ENCODE measurements around the gene B4GAT1. TPM values are rescaled to one million over a fixed set of nuclear protein-coding genes. Genes with fewer than 3 reads are reported as not detected.
"Not testable (repeated sequence)": the region's sequence is repeated elsewhere in the genome, so short reads cannot be mapped to it uniquely, and the experiment has no call there.

The B4GAT1 gene
- total and polyA plus RNA-seq, 5 donors from 2014 or later = 3.5 to 15.1 (median 12.0) TPM

GRCh38 chr11:66320748-66321147 lies 26.7 kb downstream of the B4GAT1 start:
- not testable (repeated sequence) for H3K36me3 Mint-ChIP-seq; H3K27ac Mint-ChIP-seq; H3K27me3 ChIP-seq (ENCODE audit: control insufficient read depth, insufficient read depth, low read length); H3K4me3 ChIP-seq (ENCODE audit: low read depth, low read length); H3K27ac ChIP-seq (ENCODE audit: insufficient read depth, low read length, poor library complexity, severe bottlenecking); H3K4me3 Mint-ChIP-seq; ATAC-seq (ENCODE audit: low read depth in 2 of 2); H3K36me3 ChIP-seq (ENCODE audit: control insufficient read depth, insufficient read depth, low read length); H3K27me3 Mint-ChIP-seq; H3K9me3 Mint-ChIP-seq; DNase-seq; H3K9me3 ChIP-seq (ENCODE audit: control insufficient read depth in 2 of 2, low read length in 2 of 2)
- H3K4me1 Mint-ChIP-seq = peaks cover 0 to 68% (median 19%) of the 10 kb centered on the region in 4 donors
- peaks cover 37% of the 10 kb centered on the region for H3K4me1 ChIP-seq (ENCODE audit: control insufficient read depth, insufficient read depth, low read length, poor library complexity, severe bottlenecking)

GRCh38 chr11:66320289-66320688 lies 27.1 kb downstream of the B4GAT1 start:
- H3K36me3 ChIP-seq (ENCODE audit: control insufficient read depth, insufficient read depth, low read length) = not testable (repeated sequence)
- H3K4me3 Mint-ChIP-seq = peak overlapping the region in 1 of 4 donors; percentile 46

GRCh38 chr11:66318600-66318970 lies 28.8 kb downstream of the B4GAT1 start:
- H3K4me3 ChIP-seq (ENCODE audit: low read depth, low read length) = no peak overlapping the region
- peak overlapping the region in 3 of 4 donors; percentile 53 to 74 (median 57) for H3K4me3 Mint-ChIP-seq
- no peaks in the 10 kb centered on the region for H3K36me3 ChIP-seq (ENCODE audit: control insufficient read depth, insufficient read depth, low read length)
- DNase-seq (no peak), ATAC-seq (ENCODE audit: low read depth in 2 of 2) (no peak)
- peaks cover 0 to 68% (median 20%) of the 10 kb centered on the region in 4 donors for H3K4me1 Mint-ChIP-seq
- H3K27me3 ChIP-seq (ENCODE audit: control insufficient read depth, insufficient read depth, low read length) = no peaks in the 10 kb centered on the region
- H3K9me3 ChIP-seq (ENCODE audit: control insufficient read depth in 2 of 2, low read length in 2 of 2) = no peaks in the 10 kb centered on the region
- H3K4me1 ChIP-seq (ENCODE audit: control insufficient read depth, insufficient read depth, low read length, poor library complexity, severe bottlenecking) = peaks cover 37% of the 10 kb centered on the region
- H3K27ac Mint-ChIP-seq = peak overlapping the region; percentile 90 to 96 (median 95)
- no peaks in the 10 kb centered on the region for H3K27me3 Mint-ChIP-seq
- H3K36me3 Mint-ChIP-seq = no peaks in the 10 kb centered on the region
- peaks cover 0 to 7% (median 1%) of the 10 kb centered on the region in 7 donors for H3K9me3 Mint-ChIP-seq
- peak overlapping the region; percentile 82 for H3K27ac ChIP-seq (ENCODE audit: insufficient read depth, low read length, poor library complexity, severe bottlenecking)

More at GRCh38 chr11:66320289-66320688, 27.1 kb downstream of the B4GAT1 start:
- not testable (repeated sequence) for H3K36me3 Mint-ChIP-seq; H3K27me3 Mint-ChIP-seq; ATAC-seq (ENCODE audit: low read depth in 2 of 2); H3K27ac ChIP-seq (ENCODE audit: insufficient read depth, low read length, poor library complexity, severe bottlenecking); H3K9me3 ChIP-seq (ENCODE audit: control insufficient read depth in 2 of 2, low read length in 2 of 2); H3K27me3 ChIP-seq (ENCODE audit: control insufficient read depth, insufficient read depth, low read length); H3K4me3 ChIP-seq (ENCODE audit: low read depth, low read length); H3K9me3 Mint-ChIP-seq; DNase-seq
- Mint-ChIP-seq H3K4me1 (peaks cover 0 to 68% (median 22%) of the 10 kb centered on the region in 4 donors), H3K27ac (peak overlapping the region; percentile 86 to 89 (median 88))
- H3K4me1 ChIP-seq (ENCODE audit: control insufficient read depth, insufficient read depth, low read length, poor library complexity, severe bottlenecking) = peaks cover 33% of the 10 kb centered on the region

GRCh38 chr11:66317723-66318599 lies 29.5 kb downstream of the B4GAT1 start:
- H3K27me3 Mint-ChIP-seq = no peaks in the 10 kb centered on the region
- H3K27ac Mint-ChIP-seq = peak overlapping the region; percentile 90 to 96 (median 95)
- DNase-seq (peak; percentile 40 to 74 (median 68)), ATAC-seq (ENCODE audit: low read depth in 2 of 2) (peak; percentile 81 to 84)
- Histone ChIP-seq H3K27me3 (ENCODE audit: control insufficient read depth, insufficient read depth, low read length) (no peaks in the 10 kb centered on the region), H3K4me1 (ENCODE audit: control insufficient read depth, insufficient read depth, low read length, poor library complexity, severe bottlenecking) (peaks cover 44% of the 10 kb centered on the region), H3K9me3 (ENCODE audit: control insufficient read depth in 2 of 2, low read length in 2 of 2) (no peaks in the 10 kb centered on the region), H3K36me3 (ENCODE audit: control insufficient read depth, insufficient read depth, low read length) (no peaks in the 10 kb centered on the region), H3K4me3 (ENCODE audit: low read depth, low read length) (no peak overlapping the region), H3K27ac (ENCODE audit: insufficient read depth, low read length, poor library complexity, severe bottlenecking) (peak overlapping the region; percentile 82)
- peak overlapping the region in 3 of 4 donors; percentile 57 to 74 (median 62) for H3K4me3 Mint-ChIP-seq
- H3K9me3 Mint-ChIP-seq = peaks cover 0 to 7% (median 1%) of the 10 kb centered on the region in 7 donors
- peaks cover 0 to 66% (median 18%) of the 10 kb centered on the region in 4 donors for H3K4me1 Mint-ChIP-seq
- no peaks in the 10 kb centered on the region for H3K36me3 Mint-ChIP-seq

GRCh38 chr11:66317322-66317722 lies 30.1 kb downstream of the B4GAT1 start:
- Mint-ChIP-seq H3K9me3 (peaks cover 0 to 7% (median 1%) of the 10 kb centered on the region in 7 donors), H3K4me3 (peak overlapping the region in 3 of 4 donors; percentile 57 to 74 (median 62)), H3K4me1 (peaks cover 0 to 64% (median 18%) of the 10 kb centered on the region in 4 donors), H3K36me3 (no peaks in the 10 kb centered on the region), H3K27me3 (no peaks in the 10 kb centered on the region), H3K27ac (peak overlapping the region in 2 of 3 donors; percentile 95 to 96)
- Histone ChIP-seq H3K36me3 (ENCODE audit: control insufficient read depth, insufficient read depth, low read length) (no peaks in the 10 kb centered on the region), H3K9me3 (ENCODE audit: control insufficient read depth in 2 of 2, low read length in 2 of 2) (no peaks in the 10 kb centered on the region), H3K4me3 (ENCODE audit: low read depth, low read length) (no peak overlapping the region), H3K4me1 (ENCODE audit: control insufficient read depth, insufficient read depth, low read length, poor library complexity, severe bottlenecking) (peaks cover 46% of the 10 kb centered on the region), H3K27ac (ENCODE audit: insufficient read depth, low read length, poor library complexity, severe bottlenecking) (peak overlapping the region; percentile 82), H3K27me3 (ENCODE audit: control insufficient read depth, insufficient read depth, low read length) (no peaks in the 10 kb centered on the region)
- no peak for ATAC-seq (ENCODE audit: low read depth in 2 of 2)
- peak in 2 of 3 donors; percentile 20 to 37 for DNase-seq

- H3K4me3 ChIP-seq (ENCODE audit: low read depth, low read length) = no peak within 1 kb of the TSS
- H3K36me3 Mint-ChIP-seq = no peaks in the 10 kb centered on the region
- H3K9me3 Mint-ChIP-seq = peaks cover 0 to 7% (median 1%) of the 10 kb centered on the region in 7 donors
- H3K9me3 ChIP-seq (ENCODE audit: control insufficient read depth in 2 of 2, low read length in 2 of 2) = no peaks in the 10 kb centered on the region
- peaks cover 0 to 63% (median 18%) of the 10 kb centered on the region in 4 donors for H3K4me1 Mint-ChIP-seq
- H3K36me3 ChIP-seq (ENCODE audit: control insufficient read depth, insufficient read depth, low read length) = no peaks in the 10 kb centered on the region
- H3K27ac Mint-ChIP-seq = peak within 1 kb of the TSS; percentile 95 to 98 (median 96)
- H3K27me3 Mint-ChIP-seq = no peaks in the 10 kb centered on the region
- H3K27me3 ChIP-seq (ENCODE audit: control insufficient read depth, insufficient read depth, low read length) = no peaks in the 10 kb centered on the region
- DNase-seq (no peak), ATAC-seq (ENCODE audit: low read depth in 2 of 2) (no peak)
- H3K4me3 Mint-ChIP-seq = peak within 1 kb of the TSS in 3 of 4 donors; percentile 57 to 74 (median 62)
- H3K4me1 ChIP-seq (ENCODE audit: control insufficient read depth, insufficient read depth, low read length, poor library complexity, severe bottlenecking) = peaks cover 49% of the 10 kb centered on the region
- peak within 1 kb of the TSS; percentile 82 for H3K27ac ChIP-seq (ENCODE audit: insufficient read depth, low read length, poor library complexity, severe bottlenecking)
These were observed 30.6 kb downstream of the B4GAT1 start, which contains the start of gene CD248 for GRCh38 chr11:66316849-66317251. CD248 (minus strand) TSS chr11:66317044; CDS start chr11:66317027, 17 bp downstream.

GRCh38 chr11:66315921-66316811 lies 31.3 kb downstream of the B4GAT1 start:
- no peaks in the 10 kb centered on the region for H3K27me3 Mint-ChIP-seq
- Histone ChIP-seq H3K4me1 (ENCODE audit: control insufficient read depth, insufficient read depth, low read length, poor library complexity, severe bottlenecking) (peaks cover 54% of the 10 kb centered on the region), H3K4me3 (ENCODE audit: low read depth, low read length) (no peak overlapping the region), H3K36me3 (ENCODE audit: control insufficient read depth, insufficient read depth, low read length) (no peaks in the 10 kb centered on the region), H3K27ac (ENCODE audit: insufficient read depth, low read length, poor library complexity, severe bottlenecking) (peak overlapping the region; percentile 82), H3K27me3 (ENCODE audit: control insufficient read depth, insufficient read depth, low read length) (no peaks in the 10 kb centered on the region), H3K9me3 (ENCODE audit: control insufficient read depth in 2 of 2, low read length in 2 of 2) (no peaks in the 10 kb centered on the region)
- peaks cover 0 to 63% (median 18%) of the 10 kb centered on the region in 4 donors for H3K4me1 Mint-ChIP-seq
- H3K4me3 Mint-ChIP-seq = peak overlapping the region in 2 of 4 donors; percentile 49 to 62
- DNase-seq = no peak
- H3K27ac Mint-ChIP-seq = peak overlapping the region; percentile 77 to 98 (median 85)
- peaks cover 0 to 7% (median 1%) of the 10 kb centered on the region in 7 donors for H3K9me3 Mint-ChIP-seq
- no peak for ATAC-seq (ENCODE audit: low read depth in 2 of 2)
- H3K36me3 Mint-ChIP-seq = no peaks in the 10 kb centered on the region

Data from CD4-positive, CD25-positive, alpha-beta regulatory T cell (primary cell).